Measurements from ENCODE around the gene WWOX. TPM values are rescaled to one million over a fixed set of nuclear protein-coding genes. Genes with fewer than 3 reads are reported as not detected.

The WWOX gene
- polyA plus RNA-seq, 1 donor (not counting 4 experiments of a cell fraction or from before 2014, with no cell fraction given), result 5.1 TPM

DNA sequence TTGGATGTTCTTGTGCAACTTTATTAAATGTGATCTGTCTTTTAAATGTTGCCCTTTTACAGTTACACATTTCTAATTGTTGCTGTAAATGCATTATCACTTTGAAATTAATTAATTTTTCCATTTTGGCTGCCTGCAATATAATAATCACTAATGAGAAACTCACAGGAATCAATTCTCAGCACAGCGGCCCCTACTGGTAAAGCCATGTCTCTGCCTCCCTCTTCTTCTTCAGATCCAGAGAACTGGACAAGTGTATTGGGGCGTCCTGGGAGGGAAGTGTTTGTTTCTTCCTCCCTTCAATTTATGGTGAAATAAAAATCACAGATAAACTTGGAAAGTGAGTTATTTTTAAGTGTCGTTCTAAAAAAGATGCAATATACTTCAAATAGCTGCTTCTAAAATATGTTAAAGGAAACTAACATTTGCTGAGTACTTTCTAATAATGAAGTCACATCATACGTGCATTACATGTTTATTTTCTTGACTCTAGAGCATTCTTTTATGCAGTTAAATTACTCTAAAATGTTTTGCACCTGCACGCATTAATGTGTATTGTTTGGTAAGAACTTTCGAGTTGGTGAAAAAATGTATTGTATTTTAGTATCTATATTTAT is 338.0 kb downstream of the WWOX start:
- Histone ChIP-seq H3K4me2 (ENCODE audit: control insufficient read depth, extremely low read depth, insufficient read depth, low read depth, low read length) (no peak overlapping the region), H2AFZ (ENCODE audit: control insufficient read depth, low read length) (no peak overlapping the region), H3K27me3 (ENCODE audit: control insufficient read depth, extremely low read depth, insufficient read depth, low read length) (no peaks in the 10 kb centered on the region), H3K9me3 (ENCODE audit: control insufficient read depth, low read depth, low read length) (no peaks in the 10 kb centered on the region), H3K4me3 (ENCODE audit: control insufficient read depth in 2 of 3, extremely low read depth in 1 of 3, insufficient read depth in 2 of 3, low read depth in 1 of 3, low read length in 3 of 3) (no peak overlapping the region), H3K79me2 (ENCODE audit: control insufficient read depth, insufficient read depth, low read length) (no peaks in the 10 kb centered on the region), H3K9me1 (ENCODE audit: control insufficient read depth, extremely low read depth, insufficient read depth, low read length) (no peaks in the 10 kb centered on the region), H3K9ac (ENCODE audit: control insufficient read depth, extremely low read depth, insufficient read depth, low read length) (no peak overlapping the region), H3K4me1 (ENCODE audit: control insufficient read depth, extremely low read depth, insufficient read depth, low read length) (no peaks in the 10 kb centered on the region), H3K36me3 (ENCODE audit: control insufficient read depth in 2 of 2, extremely low read depth in 1 of 2, insufficient read depth in 2 of 2, low read length in 2 of 2) (no peaks in the 10 kb centered on the region), H4K20me1 (ENCODE audit: control insufficient read depth, extremely low read depth, insufficient read depth, low read length) (no peaks in the 10 kb centered on the region), H3K27ac (ENCODE audit: control insufficient read depth, insufficient read depth, low read length) (no peak overlapping the region)
- DNase-seq (ENCODE audit: low read depth, low spot score), result peak; percentile 5
- TF ChIP-seq EZH2 (IDR thresholded peaks at IDR 0.05; ENCODE audit: low read length), result no peak
- TF ChIP-seq, protein P1, sequence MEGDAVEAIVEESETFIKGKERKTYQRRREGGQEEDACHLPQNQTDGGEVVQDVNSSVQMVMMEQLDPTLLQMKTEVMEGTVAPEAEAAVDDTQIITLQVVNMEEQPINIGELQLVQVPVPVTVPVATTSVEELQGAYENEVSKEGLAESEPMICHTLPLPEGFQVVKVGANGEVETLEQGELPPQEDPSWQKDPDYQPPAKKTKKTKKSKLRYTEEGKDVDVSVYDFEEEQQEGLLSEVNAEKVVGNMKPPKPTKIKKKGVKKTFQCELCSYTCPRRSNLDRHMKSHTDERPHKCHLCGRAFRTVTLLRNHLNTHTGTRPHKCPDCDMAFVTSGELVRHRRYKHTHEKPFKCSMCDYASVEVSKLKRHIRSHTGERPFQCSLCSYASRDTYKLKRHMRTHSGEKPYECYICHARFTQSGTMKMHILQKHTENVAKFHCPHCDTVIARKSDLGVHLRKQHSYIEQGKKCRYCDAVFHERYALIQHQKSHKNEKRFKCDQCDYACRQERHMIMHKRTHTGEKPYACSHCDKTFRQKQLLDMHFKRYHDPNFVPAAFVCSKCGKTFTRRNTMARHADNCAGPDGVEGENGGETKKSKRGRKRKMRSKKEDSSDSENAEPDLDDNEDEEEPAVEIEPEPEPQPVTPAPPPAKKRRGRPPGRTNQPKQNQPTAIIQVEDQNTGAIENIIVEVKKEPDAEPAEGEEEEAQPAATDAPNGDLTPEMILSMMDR (optimal IDR thresholded peaks at IDR 0.05 in 1 of 3, IDR thresholded peaks at IDR 0.05 in 1 of 3, conservative IDR thresholded peaks at IDR 0.05 in 1 of 3; ENCODE audit: extremely low read depth in 1 of 3, insufficient read depth in 2 of 3, low read length in 3 of 3), result peak; percentile 68 to 85 (median 82)
- dilution Hi-C loops (cut with MboI; ENCODE audit: extremely low pct_ligation_motif_present, low sequenced_read_pairs), result no loop called here
- no peak for FAIRE-seq

DNA sequence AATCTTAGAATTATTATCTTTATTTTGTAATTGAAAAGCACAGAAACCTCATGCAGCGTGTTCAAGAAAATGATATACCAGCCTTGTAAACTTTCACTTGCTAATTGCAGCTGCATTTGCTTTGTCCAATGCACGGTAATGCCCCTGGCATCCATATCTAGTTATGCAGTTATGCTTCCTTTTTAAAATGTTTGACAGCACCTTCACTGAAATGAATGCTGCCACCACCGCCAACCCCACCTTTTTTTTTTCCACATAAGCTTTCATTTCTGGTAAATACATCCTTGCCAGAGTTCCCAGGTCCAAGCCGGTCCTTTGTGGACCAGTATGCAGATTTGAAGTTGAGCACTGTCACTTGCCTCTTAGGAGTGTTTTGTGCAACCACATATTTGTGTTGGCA is 338.8 kb downstream of the WWOX start:
- Histone ChIP-seq H3K9ac (ENCODE audit: control insufficient read depth, extremely low read depth, insufficient read depth, low read length) (no peak overlapping the region), H3K9me3 (ENCODE audit: control insufficient read depth, low read depth, low read length) (no peaks in the 10 kb centered on the region), H3K9me1 (ENCODE audit: control insufficient read depth, extremely low read depth, insufficient read depth, low read length) (no peaks in the 10 kb centered on the region), H2AFZ (ENCODE audit: control insufficient read depth, low read length) (no peak overlapping the region), H3K79me2 (ENCODE audit: control insufficient read depth, insufficient read depth, low read length) (no peaks in the 10 kb centered on the region), H3K4me3 (ENCODE audit: control insufficient read depth in 2 of 3, extremely low read depth in 1 of 3, insufficient read depth in 2 of 3, low read depth in 1 of 3, low read length in 3 of 3) (no peak overlapping the region), H3K4me2 (ENCODE audit: control insufficient read depth, extremely low read depth, insufficient read depth, low read depth, low read length) (no peak overlapping the region), H3K4me1 (ENCODE audit: control insufficient read depth, extremely low read depth, insufficient read depth, low read length) (no peaks in the 10 kb centered on the region), H3K27me3 (ENCODE audit: control insufficient read depth, extremely low read depth, insufficient read depth, low read length) (no peaks in the 10 kb centered on the region), H4K20me1 (ENCODE audit: control insufficient read depth, extremely low read depth, insufficient read depth, low read length) (no peaks in the 10 kb centered on the region), H3K36me3 (ENCODE audit: control insufficient read depth in 2 of 2, extremely low read depth in 1 of 2, insufficient read depth in 2 of 2, low read length in 2 of 2) (no peaks in the 10 kb centered on the region), H3K27ac (ENCODE audit: control insufficient read depth, insufficient read depth, low read length) (no peak overlapping the region)
- TF ChIP-seq EZH2 (IDR thresholded peaks at IDR 0.05; ENCODE audit: low read length), result no peak
- TF ChIP-seq, protein P1 (optimal IDR thresholded peaks at IDR 0.05 in 1 of 3, IDR thresholded peaks at IDR 0.05 in 1 of 3, conservative IDR thresholded peaks at IDR 0.05 in 1 of 3; ENCODE audit: extremely low read depth in 1 of 3, insufficient read depth in 2 of 3, low read length in 3 of 3), result no peak
- DNase-seq (ENCODE audit: low read depth, low spot score), result no peak
- dilution Hi-C loops (cut with MboI; ENCODE audit: extremely low pct_ligation_motif_present, low sequenced_read_pairs), result no loop called here
- FAIRE-seq, result no peak

Data from keratinocyte (primary cell).